Gastroesophageal sphincter (tissue), 3 donors: Measurements from ENCODE around the gene GUCA1A.

Source experiments
- CTCF ChIP-seq, 4 experiments: fragments of 200-600 bp in 2 of 4; fragments of 450-650 bp in 2 of 4; sonication (generic) in 1 of 4; IDR thresholded peaks; one replicate each; pipeline ENCODE4 v1.5.1; 2017 to 2019; ENCODE audit warnings: antibody characterized with exemption in 4 of 4, mild to moderate bottlenecking in 2 of 4, moderate library complexity in 2 of 4
- POLR2AphosphoS5 ChIP-seq: sonication (generic); formaldehyde crosslinking; IDR thresholded peaks from one replicate; pipeline ENCODE4 v1.6.1; 2017; ENCODE audit warnings: antibody characterized with exemption

- TF ChIP-seq POLR2AphosphoS5 (no peak), CTCF (IDR thresholded peaks at IDR 0.05) (no peak)
Observed at GRCh38 chr6:42173101-42173500, at the start of gene GUCA1A.
